HEK293 (cell line): Measurements from ENCODE around the gene SLC39A11.
"Not testable (repeated sequence)": the region's sequence is repeated elsewhere in the genome, so short reads cannot be mapped to it uniquely, and the experiment has no call there.

ENCODE experiments used
- CTCF ChIP-seq: fragments of 450-650 bp; formaldehyde crosslinking; IDR thresholded peaks from 2 replicates; pipeline ENCODE4 v1.5.1; 2016; ENCODE audit warnings: missing biosample characterization, missing genetic modification characterization
- MZF1 ChIP-seq: fragments of 450-650 bp; formaldehyde crosslinking; IDR thresholded peaks from 2 replicates; pipeline ENCODE4 v1.5.1; 2017; ENCODE audit warnings: missing biosample characterization, missing genetic modification characterization, borderline replicate concordance
- TRIM28 ChIP-seq: IDR thresholded peaks from 2 replicates; pipeline ENCODE4 v1.6.1; 2011; ENCODE audit warnings: low read length, control low read depth, borderline replicate concordance
- ZFP41 ChIP-seq: fragments of 450-650 bp; formaldehyde crosslinking; IDR thresholded peaks from 2 replicates; pipeline ENCODE4 v1.5.1; 2016; ENCODE audit warnings: missing biosample characterization, missing genetic modification characterization, borderline replicate concordance
- ZNF211 ChIP-seq: fragments of 450-650 bp; formaldehyde crosslinking; IDR thresholded peaks from 2 replicates; pipeline ENCODE4 v1.5.1; 2016; ENCODE audit warnings: low read depth, missing biosample characterization, missing genetic modification characterization
- ZNF248 ChIP-seq: fragments of 450-650 bp; formaldehyde crosslinking; IDR thresholded peaks from 2 replicates; pipeline ENCODE4 v1.5.1; 2017; ENCODE audit warnings: missing biosample characterization, missing genetic modification characterization

GRCh38 chr17:73059713-73060112, 32.8 kb downstream of the SLC39A11 start:
- TF ChIP-seq ZNF248 (tag by site-specific recombination); TRIM28; CTCF (tag by site-specific recombination); ZNF211; ZFP41 (tag by site-specific recombination); MZF1 (tag by site-specific recombination): not testable (repeated sequence)
